ENCODE measurements around the gene PRH2.
A peak's percentile ranks its signal among the peaks of the same experiment; 100 is the strongest.

DNA sequence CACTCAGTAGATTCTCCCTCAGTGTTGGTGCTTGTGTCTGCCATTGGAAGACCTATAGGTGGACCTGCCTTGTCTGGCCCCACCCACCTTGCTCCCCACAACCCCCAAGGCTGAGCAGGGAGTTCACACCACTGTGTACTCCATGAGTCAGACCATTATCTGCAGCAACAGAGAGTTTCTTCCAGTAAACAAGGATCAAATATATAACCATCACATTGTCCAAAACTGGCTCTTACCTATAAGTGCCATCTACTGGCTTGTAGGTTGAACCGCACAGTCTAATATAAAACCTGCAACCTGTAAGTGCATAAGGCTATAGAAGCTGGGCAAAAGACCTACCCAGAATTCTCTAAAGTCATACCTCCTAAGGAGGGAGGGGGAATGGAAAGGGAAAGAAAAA lies 27.6 kb upstream of the PRH2 start:
- TF ChIP-seq POLR2AphosphoS5 (IDR thresholded peaks at IDR 0.05; ENCODE audit: low read depth, low read length) (no peak), CTCF (IDR thresholded peaks at IDR 0.05; ENCODE audit: control extremely low read depth in 1 of 3, insufficient read depth in 1 of 3, low read depth in 1 of 3, low read length in 3 of 3) (no peak), GABPA (IDR thresholded peaks at IDR 0.05; ENCODE audit: borderline replicate concordance, insufficient read depth, low read length) (no peak), HDAC6 (IDR thresholded peaks at IDR 0.05; ENCODE audit: low read depth, low read length) (no peak), RAD21 (IDR thresholded peaks at IDR 0.05 in 1 of 2, conservative IDR thresholded peaks at IDR 0.05 in 1 of 2; ENCODE audit: low read depth in 2 of 2, low read length in 2 of 2) (peak in 1 of 2 experiments; percentile 17; a peak in 1 of 4 replicates), TBP (IDR thresholded peaks at IDR 0.05; ENCODE audit: low read depth, low read length) (no peak), POLR2A (IDR thresholded peaks at IDR 0.05; ENCODE audit: control extremely low read depth in 1 of 2, low read depth in 2 of 2, low read length in 2 of 2) (no peak), TAF1 (IDR thresholded peaks at IDR 0.05; ENCODE audit: low read depth, low read length) (no peak), CHD1 (IDR thresholded peaks at IDR 0.05; ENCODE audit: low read depth, low read length) (no peak), YY1 (IDR thresholded peaks at IDR 0.05; ENCODE audit: low read depth, low read length) (no peak), EP300 (IDR thresholded peaks at IDR 0.05; ENCODE audit: borderline replicate concordance in 1 of 2, low read depth in 2 of 2, low read length in 2 of 2) (no peak), SIX5 (IDR thresholded peaks at IDR 0.05; ENCODE audit: low read depth, low read length) (no peak), EZH2 (IDR thresholded peaks at IDR 0.05; ENCODE audit: low read depth, low read length, severe bottlenecking) (no peak), CEBPB (IDR thresholded peaks at IDR 0.05; ENCODE audit: low read depth, low read length) (no peak)
